WTC11 (cell line): ENCODE results near the gene COL6A3.

Experiments
- ATF1 ChIP-seq: sonication (generic); formaldehyde crosslinking; IDR thresholded peaks from 2 replicates; pipeline ENCODE4 v1.8.1; 2023; ENCODE audit warnings: mild to moderate bottlenecking, moderate library complexity, missing genetic modification reagents
- CREM ChIP-seq: sonication (generic); formaldehyde crosslinking; IDR thresholded peaks from 2 replicates; pipeline ENCODE4 v1.8.1; 2022; ENCODE audit warnings: mild to moderate bottlenecking, missing genetic modification reagents, moderate library complexity
- ETV6 ChIP-seq: sonication (generic); formaldehyde crosslinking; IDR thresholded peaks from 2 replicates; pipeline ENCODE4 v1.8.1; 2022; ENCODE audit warnings: mild to moderate bottlenecking, missing genetic modification reagents
- MXD4 ChIP-seq: fragments of 250-450 bp; sonication (Bioruptor Pico); IDR thresholded peaks from 2 replicates; pipeline ENCODE4 v1.8.0; 2021; ENCODE audit warnings: mild to moderate bottlenecking, moderate library complexity, borderline replicate concordance
- NR3C1 ChIP-seq: sonication (generic); formaldehyde crosslinking; conservative IDR thresholded peaks from 2 replicates; pipeline ENCODE4 v1.8.1; 2023; ENCODE audit warnings: low read depth, mild to moderate bottlenecking, missing genetic modification reagents
- SMAD3 ChIP-seq: sonication (generic); formaldehyde crosslinking; IDR thresholded peaks from 2 replicates; pipeline ENCODE4 v1.8.0; 2022; ENCODE audit warnings: missing genetic modification reagents, mild to moderate bottlenecking, borderline replicate concordance
- ZNF232 ChIP-seq: sonication (generic); formaldehyde crosslinking; IDR thresholded peaks from 2 replicates; pipeline ENCODE4 v1.8.0; 2022; ENCODE audit warnings: mild to moderate bottlenecking, missing genetic modification reagents
- ZNF263 ChIP-seq: sonication (generic); formaldehyde crosslinking; IDR thresholded peaks from 2 replicates; pipeline ENCODE4 v1.8.1; 2022; ENCODE audit warnings: low read depth, mild to moderate bottlenecking, moderate library complexity, missing genetic modification reagents
- TF ChIP-seq, protein P1 (sequence below): sonication (generic); formaldehyde crosslinking; IDR thresholded peaks from 2 replicates; pipeline ENCODE4 v1.8.0; 2022; ENCODE audit warnings: mild to moderate bottlenecking, missing genetic modification reagents
- TF ChIP-seq, protein P2 (sequence below): fragments of 200-600 bp; IDR thresholded peaks from 2 replicates; pipeline ENCODE4 v1.8.0; 2022; ENCODE audit warnings: antibody characterized with exemption
- TF ChIP-seq, protein P3 (sequence below): sonication (generic); formaldehyde crosslinking; IDR thresholded peaks from 2 replicates; pipeline ENCODE4 v1.8.1; 2023; ENCODE audit warnings: mild to moderate bottlenecking, missing genetic modification reagents, moderate library complexity
- TF ChIP-seq, protein P4 (sequence below): sonication (generic); formaldehyde crosslinking; IDR thresholded peaks from 2 replicates; pipeline ENCODE4 v1.8.1; 2022; ENCODE audit warnings: mild to moderate bottlenecking, moderate library complexity, missing genetic modification reagents
- TF ChIP-seq, protein P5 (sequence below): sonication (generic); formaldehyde crosslinking; IDR thresholded peaks from 2 replicates; pipeline ENCODE4 v1.8.1; 2022; ENCODE audit warnings: mild to moderate bottlenecking, missing genetic modification reagents, moderate library complexity, borderline replicate concordance
- TF ChIP-seq, protein P6 (sequence below): sonication (generic); formaldehyde crosslinking; IDR thresholded peaks from 2 replicates; pipeline ENCODE4 v1.8.0; 2022; ENCODE audit warnings: mild to moderate bottlenecking, missing genetic modification reagents

DNA sequence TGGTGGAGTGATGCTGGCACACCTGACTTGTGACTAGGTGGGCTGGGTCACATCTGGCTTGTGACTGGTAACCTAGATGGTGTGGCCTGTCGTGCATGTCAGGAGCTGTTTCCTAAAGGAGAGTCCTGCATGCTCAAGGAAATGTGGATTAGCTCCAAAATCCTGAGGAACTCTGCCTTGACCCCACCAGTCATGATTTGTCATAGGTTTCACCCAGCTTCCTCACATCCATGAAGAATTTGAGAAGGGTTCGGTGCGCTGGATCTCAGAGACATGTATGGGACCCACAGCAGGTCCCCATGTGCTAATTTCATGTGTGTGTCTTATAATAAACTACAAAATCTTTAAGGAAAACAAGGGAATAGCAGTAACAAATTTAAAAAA, 107.2 kb downstream of the COL6A3 start:
- TF ChIP-seq ETV6 (CRISPR knock-in tag), result no peak
- TF ChIP-seq ZNF232 (CRISPR knock-in tag), result no peak
- TF ChIP-seq, protein P1, sequence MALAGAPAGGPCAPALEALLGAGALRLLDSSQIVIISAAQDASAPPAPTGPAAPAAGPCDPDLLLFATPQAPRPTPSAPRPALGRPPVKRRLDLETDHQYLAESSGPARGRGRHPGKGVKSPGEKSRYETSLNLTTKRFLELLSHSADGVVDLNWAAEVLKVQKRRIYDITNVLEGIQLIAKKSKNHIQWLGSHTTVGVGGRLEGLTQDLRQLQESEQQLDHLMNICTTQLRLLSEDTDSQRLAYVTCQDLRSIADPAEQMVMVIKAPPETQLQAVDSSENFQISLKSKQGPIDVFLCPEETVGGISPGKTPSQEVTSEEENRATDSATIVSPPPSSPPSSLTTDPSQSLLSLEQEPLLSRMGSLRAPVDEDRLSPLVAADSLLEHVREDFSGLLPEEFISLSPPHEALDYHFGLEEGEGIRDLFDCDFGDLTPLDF, result no peak
- TF ChIP-seq, protein P2, sequence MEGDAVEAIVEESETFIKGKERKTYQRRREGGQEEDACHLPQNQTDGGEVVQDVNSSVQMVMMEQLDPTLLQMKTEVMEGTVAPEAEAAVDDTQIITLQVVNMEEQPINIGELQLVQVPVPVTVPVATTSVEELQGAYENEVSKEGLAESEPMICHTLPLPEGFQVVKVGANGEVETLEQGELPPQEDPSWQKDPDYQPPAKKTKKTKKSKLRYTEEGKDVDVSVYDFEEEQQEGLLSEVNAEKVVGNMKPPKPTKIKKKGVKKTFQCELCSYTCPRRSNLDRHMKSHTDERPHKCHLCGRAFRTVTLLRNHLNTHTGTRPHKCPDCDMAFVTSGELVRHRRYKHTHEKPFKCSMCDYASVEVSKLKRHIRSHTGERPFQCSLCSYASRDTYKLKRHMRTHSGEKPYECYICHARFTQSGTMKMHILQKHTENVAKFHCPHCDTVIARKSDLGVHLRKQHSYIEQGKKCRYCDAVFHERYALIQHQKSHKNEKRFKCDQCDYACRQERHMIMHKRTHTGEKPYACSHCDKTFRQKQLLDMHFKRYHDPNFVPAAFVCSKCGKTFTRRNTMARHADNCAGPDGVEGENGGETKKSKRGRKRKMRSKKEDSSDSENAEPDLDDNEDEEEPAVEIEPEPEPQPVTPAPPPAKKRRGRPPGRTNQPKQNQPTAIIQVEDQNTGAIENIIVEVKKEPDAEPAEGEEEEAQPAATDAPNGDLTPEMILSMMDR, result no peak
- no peak for TF ChIP-seq ZNF263 (CRISPR knock-in tag)
- TF ChIP-seq, protein P3, sequence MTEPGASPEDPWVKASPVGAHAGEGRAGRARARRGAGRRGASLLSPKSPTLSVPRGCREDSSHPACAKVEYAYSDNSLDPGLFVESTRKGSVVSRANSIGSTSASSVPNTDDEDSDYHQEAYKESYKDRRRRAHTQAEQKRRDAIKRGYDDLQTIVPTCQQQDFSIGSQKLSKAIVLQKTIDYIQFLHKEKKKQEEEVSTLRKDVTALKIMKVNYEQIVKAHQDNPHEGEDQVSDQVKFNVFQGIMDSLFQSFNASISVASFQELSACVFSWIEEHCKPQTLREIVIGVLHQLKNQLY (CRISPR knock-in tag), result no peak
- TF ChIP-seq, protein P4, sequence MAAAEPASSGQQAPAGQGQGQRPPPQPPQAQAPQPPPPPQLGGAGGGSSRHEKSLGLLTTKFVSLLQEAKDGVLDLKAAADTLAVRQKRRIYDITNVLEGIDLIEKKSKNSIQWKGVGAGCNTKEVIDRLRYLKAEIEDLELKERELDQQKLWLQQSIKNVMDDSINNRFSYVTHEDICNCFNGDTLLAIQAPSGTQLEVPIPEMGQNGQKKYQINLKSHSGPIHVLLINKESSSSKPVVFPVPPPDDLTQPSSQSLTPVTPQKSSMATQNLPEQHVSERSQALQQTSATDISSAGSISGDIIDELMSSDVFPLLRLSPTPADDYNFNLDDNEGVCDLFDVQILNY (CRISPR knock-in tag), result no peak
- TF ChIP-seq, protein P5, sequence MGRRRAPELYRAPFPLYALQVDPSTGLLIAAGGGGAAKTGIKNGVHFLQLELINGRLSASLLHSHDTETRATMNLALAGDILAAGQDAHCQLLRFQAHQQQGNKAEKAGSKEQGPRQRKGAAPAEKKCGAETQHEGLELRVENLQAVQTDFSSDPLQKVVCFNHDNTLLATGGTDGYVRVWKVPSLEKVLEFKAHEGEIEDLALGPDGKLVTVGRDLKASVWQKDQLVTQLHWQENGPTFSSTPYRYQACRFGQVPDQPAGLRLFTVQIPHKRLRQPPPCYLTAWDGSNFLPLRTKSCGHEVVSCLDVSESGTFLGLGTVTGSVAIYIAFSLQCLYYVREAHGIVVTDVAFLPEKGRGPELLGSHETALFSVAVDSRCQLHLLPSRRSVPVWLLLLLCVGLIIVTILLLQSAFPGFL (CRISPR knock-in tag), result no peak
- TF ChIP-seq, protein P6, sequence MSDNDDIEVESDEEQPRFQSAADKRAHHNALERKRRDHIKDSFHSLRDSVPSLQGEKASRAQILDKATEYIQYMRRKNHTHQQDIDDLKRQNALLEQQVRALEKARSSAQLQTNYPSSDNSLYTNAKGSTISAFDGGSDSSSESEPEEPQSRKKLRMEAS (CRISPR knock-in tag), result no peak
- no peak for TF ChIP-seq NR3C1 (CRISPR knock-in tag)
- TF ChIP-seq SMAD3, result no peak
- no peak for TF ChIP-seq CREM (CRISPR knock-in tag)
- no peak for TF ChIP-seq MXD4
- no peak for TF ChIP-seq ATF1 (CRISPR knock-in tag)
